H4 (cell line): ENCODE data around the gene ZNF532. TPM values are rescaled to one million over a fixed set of nuclear protein-coding genes. Genes with fewer than 3 reads are reported as not detected.

Experiments used
- DNase-seq: peaks from one replicate; pipeline ENCODE4 v3.0.0-alpha.2; 2015; ENCODE audit warnings: low spot score
- total RNA-seq: library from RNA; depleted of rRNA; stranded (reverse); fragments of >200 nt; shearing (Covaris generic); gene quantifications from 2 replicates; pipeline ENCODE4 v1.2.3, GENCODE V29; 2014

ZNF532 gene
- total RNA-seq, 1 experiment from 2014 or later = 75.1 TPM

DNA sequence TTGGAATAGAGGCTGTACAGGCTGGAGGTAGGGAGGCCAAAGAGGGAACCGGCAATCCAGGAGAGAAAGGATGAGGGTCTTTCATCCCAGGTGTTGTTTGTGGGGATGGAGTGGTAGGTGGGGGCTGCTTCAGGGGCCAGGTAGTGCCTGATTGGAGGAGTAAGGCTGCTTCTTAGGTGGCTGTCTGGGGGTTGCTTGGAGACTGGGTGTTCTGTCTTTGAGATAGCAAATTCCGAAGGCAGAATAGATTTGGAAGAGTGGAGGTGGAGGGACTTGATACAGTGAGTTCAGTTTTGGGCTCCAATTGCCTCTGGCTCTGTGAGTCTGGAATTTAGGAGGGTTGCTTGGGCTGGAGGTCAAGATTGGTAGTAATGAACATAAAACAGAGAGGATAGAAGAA is 5.9 kb downstream of the ZNF532 start:
- DNase-seq = no peak

DNA sequence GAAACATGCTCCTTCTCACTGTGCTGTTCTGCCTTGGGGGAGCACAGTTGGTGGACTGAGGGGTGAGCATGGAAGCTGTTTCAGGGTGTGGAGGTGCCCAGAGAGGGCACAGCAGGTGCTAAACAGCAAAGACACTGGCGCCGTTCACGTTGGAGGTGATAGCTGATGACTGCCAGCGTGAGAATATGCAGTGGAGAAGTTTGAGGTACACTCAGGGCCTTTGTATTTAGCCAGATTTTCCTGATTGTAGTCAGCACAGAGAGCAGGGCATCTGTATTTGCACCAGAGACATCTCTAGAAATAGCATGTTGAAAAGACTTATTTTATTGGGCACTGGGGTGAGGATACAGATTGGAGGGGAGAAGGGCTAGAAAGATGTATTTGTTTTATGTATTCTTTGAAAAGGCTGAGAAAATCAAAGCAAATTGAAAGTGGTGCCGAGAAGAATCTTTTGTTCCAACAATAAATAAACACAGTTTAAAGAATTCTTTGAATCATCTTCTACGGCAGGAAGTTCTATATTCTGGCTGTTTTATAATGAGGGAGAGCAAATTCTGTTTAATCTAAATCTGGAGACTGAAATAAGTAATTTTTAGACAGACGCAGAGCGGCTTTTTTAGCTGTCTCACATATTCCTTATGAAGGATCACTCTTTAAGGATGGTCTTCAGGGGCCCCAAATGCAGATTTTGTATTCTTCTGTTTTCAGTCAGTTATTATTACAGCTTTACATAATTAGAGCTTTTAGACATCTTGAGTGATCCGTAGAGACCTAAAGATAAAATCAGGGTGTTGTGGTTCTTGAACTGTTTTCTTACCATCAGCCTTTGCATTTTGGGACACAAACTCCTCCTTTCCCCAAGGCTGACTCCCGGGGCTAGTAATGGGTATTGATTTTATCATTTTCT is 7.1 kb downstream of the ZNF532 start:
- DNase-seq = no peak

- no peak for DNase-seq
Observed at GRCh38 chr18:58878640-58879039, 14.0 kb downstream of the ZNF532 start.

- no peak for DNase-seq
Observed at GRCh38 chr18:58881477-58881876, 16.8 kb downstream of the ZNF532 start.

DNA sequence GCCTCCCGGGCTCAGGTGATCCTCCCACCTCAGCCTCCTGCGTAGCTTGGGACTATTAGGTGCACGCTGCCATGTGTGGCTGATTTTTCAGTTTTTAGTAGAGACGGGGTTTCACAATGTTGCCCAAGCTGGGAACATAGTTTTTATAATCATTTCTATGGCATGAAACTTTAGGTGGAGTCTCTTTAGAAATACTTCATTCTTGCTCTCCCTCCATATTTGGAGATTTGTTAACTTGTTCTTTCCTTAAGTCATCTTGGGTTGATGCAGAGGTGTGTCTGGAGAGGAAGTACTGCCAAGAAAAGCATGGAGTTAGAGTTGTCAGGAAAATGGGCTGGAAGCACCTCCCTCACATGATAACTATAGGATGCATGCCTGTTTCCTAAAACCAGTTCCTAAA is 17.4 kb downstream of the ZNF532 start:
- no peak for DNase-seq

DNA sequence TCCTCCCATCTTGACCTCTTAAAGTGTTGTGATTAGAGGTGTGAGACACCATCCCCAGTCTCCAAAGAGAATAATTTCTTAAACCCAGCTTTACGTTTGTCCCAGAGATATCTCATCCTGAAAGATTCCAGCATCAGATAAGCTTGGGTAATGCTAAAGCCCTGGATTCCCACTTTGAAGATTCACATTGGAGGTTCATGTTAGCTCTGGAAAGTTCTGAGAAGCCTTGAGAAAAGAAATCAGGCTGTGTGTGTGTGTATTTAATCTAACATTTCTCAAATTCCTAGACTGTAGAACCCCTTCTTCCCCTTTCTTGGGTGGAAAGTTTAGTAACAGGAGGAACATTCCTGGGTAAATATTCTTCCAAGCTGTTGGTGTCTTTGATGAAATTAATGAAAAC is 18.0 kb downstream of the ZNF532 start:
- DNase-seq = no peak

DNA sequence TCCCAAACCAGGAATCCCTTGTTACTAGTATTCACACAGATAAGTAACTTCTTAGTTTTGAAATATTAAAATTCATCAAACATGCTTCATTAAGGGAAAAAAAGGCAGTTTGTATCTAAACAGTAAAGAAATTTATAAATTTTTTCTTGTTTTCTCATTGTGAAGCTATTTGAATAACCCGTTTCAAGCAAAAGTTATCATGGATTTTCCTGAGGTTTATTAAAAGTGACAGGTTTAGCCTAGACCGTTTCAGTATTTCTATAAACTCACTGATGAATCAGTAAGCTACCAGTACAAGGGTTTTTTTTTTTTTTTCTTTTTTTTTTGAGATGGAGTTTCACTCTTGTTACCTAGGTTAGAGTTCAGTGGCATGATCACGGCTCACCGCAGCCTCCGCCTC is 20.0 kb downstream of the ZNF532 start:
- DNase-seq = no peak

GRCh38 chr18:58886431-58886830 is 21.8 kb downstream of the ZNF532 start:
- no peak for DNase-seq

DNA sequence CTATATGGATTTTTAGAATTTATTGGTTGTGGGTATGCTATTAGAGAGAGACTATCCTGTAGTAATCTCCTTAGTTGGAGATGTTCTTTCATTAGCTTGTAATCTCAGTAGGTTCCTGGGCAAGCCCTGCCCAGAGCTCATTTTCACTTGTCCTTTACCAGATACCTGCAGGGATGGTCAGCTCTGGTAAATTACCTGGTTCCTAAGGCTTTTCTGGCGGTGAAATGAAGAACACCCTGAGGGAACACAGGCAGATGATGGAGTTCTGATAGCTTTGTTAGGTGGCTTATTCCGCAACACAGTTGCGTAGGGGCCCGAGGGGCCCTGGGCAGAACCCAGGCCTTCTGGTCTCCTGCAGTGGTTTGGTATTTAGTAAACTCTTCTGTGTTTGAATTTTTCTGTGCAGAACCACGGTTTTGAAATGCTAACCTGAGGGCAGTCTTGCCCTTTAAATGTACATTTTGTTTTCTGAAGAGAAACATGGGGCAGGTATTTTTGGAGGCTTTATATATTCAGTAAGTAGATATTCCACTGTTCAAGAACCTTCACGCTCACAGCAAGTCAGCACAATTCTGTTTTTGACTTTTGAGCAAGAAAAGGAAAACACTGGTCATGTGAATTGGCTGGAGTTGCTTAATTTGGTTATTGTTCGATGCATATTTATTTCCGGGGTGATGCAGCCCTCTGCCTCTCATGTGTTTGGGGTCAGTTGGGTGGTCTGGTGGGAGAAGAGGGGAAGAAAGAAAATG is 22.4 kb downstream of the ZNF532 start:
- no peak for DNase-seq

GRCh38 chr18:58887613-58887963 is 22.9 kb downstream of the ZNF532 start:
- DNase-seq = peak; percentile 97

GRCh38 chr18:58891776-58892175 is 27.1 kb downstream of the ZNF532 start:
- no peak for DNase-seq

- no peak for DNase-seq
Observed at GRCh38 chr18:58892488-58892887, 27.8 kb downstream of the ZNF532 start.

- no peak for DNase-seq
Observed at GRCh38 chr18:58893388-58894099, 28.9 kb downstream of the ZNF532 start.

DNA sequence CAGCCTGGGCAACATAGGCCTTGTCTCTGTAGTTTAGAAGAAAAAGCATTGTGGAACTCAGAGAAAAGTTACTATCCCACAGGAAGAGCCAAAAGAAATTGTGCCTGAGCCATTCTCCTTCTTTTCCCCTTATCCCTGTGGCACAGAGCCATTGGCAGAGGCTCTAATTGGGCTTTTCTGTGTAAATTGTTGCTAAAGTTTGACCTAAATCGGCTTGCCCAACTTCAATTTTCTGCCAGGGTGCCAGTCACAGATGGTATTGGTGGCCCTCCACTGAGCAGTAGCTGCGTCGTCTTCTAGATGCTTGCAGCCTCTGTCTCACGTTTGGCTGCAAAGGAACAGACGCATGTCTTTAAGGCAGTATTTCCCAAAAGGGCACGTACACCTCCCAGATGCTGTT is 30.3 kb downstream of the ZNF532 start:
- no peak for DNase-seq

DNA sequence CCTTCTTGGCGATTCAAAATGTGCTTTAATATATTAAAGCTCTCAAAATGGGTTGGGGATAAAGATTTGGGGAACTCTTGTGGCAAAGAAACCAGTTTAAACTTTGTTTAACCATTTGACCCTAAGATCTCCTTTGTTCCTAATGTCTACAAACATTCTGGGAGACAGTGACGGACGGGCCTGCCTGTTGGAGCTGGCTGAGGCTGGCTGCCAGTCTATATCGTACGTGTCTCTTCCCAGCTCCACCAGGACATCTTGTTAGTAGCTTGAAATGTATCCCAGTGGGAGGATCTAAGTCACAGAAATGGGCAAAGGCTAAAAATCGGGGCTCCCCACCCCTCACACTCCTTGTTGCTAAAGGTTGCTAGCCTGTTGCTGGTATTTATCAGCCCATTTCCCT is 30.7 kb downstream of the ZNF532 start:
- DNase-seq = no peak

- no peak for DNase-seq
Observed at GRCh38 chr18:58896268-58896667, 31.6 kb downstream of the ZNF532 start.

DNA sequence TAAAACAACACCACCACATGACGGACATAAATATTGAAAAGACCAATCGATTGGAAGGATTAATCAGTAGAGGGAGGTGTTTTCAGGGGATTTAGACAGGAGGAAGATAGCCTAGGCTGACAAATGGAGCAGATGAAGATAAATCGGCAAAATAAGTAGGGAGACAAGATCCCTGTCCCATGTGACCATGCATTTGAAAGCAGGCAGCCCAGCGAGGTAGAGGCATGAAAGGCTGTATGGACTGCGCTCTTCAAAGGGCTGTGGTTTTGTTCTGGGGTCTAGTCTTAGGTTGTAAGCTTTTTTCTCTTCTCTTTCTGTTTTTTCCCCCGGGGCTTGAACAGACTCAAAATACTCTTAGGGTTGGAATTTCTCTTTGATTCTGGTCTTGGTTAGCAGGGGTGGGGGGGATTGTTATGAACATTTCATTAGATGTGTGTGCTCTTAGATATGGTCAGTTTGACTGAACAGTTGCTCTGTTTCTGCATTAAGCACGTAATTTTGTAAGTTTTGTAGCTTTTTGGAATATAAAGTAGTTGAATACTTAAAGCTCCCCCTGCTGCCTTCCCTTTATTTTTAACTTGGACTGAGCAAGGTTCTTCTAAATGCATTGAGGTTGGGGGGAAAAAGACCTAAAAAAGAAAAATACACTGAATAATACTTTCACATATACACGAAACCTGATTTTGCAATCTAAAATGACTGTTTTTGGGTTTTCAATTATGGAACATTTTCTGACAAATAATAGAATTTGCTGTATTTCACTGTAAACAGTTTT is 32.2 kb downstream of the ZNF532 start:
- DNase-seq = no peak

- DNase-seq = no peak
Observed at GRCh38 chr18:58898010-58898799, 33.5 kb downstream of the ZNF532 start.

DNA sequence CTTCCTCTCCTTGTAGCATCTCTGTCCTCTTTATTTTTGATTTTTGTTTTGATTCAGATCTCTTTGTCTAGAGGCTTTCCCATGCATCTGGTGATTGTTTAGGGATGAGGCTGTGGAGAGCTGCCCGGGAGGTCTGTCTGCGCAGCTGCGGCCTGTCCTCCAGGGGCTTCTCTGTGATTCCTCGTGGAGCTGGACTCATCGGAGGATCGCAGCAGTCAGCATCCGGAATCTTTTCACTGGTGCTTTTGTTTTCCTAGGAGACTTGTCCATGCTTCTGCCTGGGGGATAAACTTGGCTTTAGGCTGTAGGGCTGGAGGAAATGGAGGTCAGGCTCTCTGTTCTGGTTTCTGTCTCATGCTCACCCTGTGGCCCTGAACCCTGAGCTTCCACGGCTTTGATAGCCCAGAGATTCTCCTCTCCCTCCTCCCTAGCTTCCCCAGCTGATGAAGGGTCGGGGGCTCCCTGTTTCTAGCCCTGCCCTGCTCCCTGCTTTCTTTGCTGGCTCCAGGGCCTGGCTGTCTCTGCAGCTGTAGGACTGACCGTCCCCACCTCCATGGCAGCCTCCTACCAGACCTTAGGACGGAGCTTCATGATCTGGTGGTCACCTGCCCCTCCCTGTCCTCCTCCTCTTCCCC is 35.5 kb downstream of the ZNF532 start:
- no peak for DNase-seq

- no peak for DNase-seq
Observed at GRCh38 chr18:58901143-58901542, 36.5 kb downstream of the ZNF532 start.
